ENCODE measurements around the gene AZU1. TPM values are rescaled to one million over a fixed set of nuclear protein-coding genes. Genes with fewer than 3 reads are reported as not detected.

Gene AZU1
- total RNA-seq, 1 experiment from 2014 or later = not detected

GRCh38 chr19:782878-783668 is 44.6 kb upstream of the AZU1 start:
- Histone ChIP-seq H3K9ac (ENCODE audit: low read length) (peak overlapping the region; percentile 55), H2AFZ (ENCODE audit: low read depth, low read length, poor library complexity, severe bottlenecking) (peak overlapping the region; percentile 95), H3K9me2 (ENCODE audit: insufficient read depth) (no peaks in the 10 kb centered on the region), H3K27me3 (ENCODE audit: insufficient read depth, low read length) (no peaks in the 10 kb centered on the region), H3K4me3 (replicated peaks in 1 of 2; ENCODE audit: low read depth in 1 of 2, low read length in 2 of 2) (peak overlapping the region; percentile 27 to 49), H3K9me3 (ENCODE audit: control insufficient read depth in 1 of 2, insufficient read depth in 1 of 2, low read depth in 1 of 2, low read length in 2 of 2) (no peaks in the 10 kb centered on the region), H3K27ac (ENCODE audit: low read depth, low read length) (peak overlapping the region; percentile 65), H3K4me2 (ENCODE audit: low read length) (peak overlapping the region; percentile 93), H3K4me1 (ENCODE audit: control insufficient read depth in 1 of 2, insufficient read depth in 2 of 2, low read length in 2 of 2) (peaks cover 30 to 38% of the 10 kb centered on the region in 2 experiments), H3K36me3 (ENCODE audit: control insufficient read depth in 1 of 2, insufficient read depth in 2 of 2, low read length in 2 of 2) (no peaks in the 10 kb centered on the region), H4K20me1 (ENCODE audit: insufficient read depth) (no peaks in the 10 kb centered on the region), H3K79me2 (ENCODE audit: insufficient read depth, low read length) (no peaks in the 10 kb centered on the region)
- DNase-seq (ENCODE audit: low read depth, low spot score) (no peak), ATAC-seq (no peak)
- TF ChIP-seq SIN3A (IDR thresholded peaks at IDR 0.05; ENCODE audit: low read depth) = no peak
- BruUV-seq (replicated peaks) = no TSS peak
- POLR2A ChIA-PET = no interaction called here
- CTCF ChIA-PET = no interaction called here
- RAD21 ChIA-PET (ENCODE audit: low non-redundant PET in 1 of 2, low total read pairs in 2 of 2, uncharacterized antibody in 2 of 2, unreplicated experiment in 2 of 2) = no interaction called here
- intact Hi-C loops (cut with micrococcal nuclease) = no loop called here

GRCh38 chr19:784541-784940 is 43.1 kb upstream of the AZU1 start:
- ChIA-PET CTCF (no interaction called here), POLR2A (interaction anchor here (0.7 kb wide), 1 partner anchor 12 kb away, joined by 3 read pairs; no protein-coding TSS in a partner anchor), RAD21 (ENCODE audit: low non-redundant PET in 1 of 2, low total read pairs in 2 of 2, uncharacterized antibody in 2 of 2, unreplicated experiment in 2 of 2) (no interaction called here)
- H3K36me3 ChIP-seq (ENCODE audit: control insufficient read depth in 1 of 2, insufficient read depth in 2 of 2, low read length in 2 of 2) = no peaks in the 10 kb centered on the region
- H3K79me2 ChIP-seq (ENCODE audit: insufficient read depth, low read length) = no peaks in the 10 kb centered on the region
- peak overlapping the region; percentile 30; the same call in 1 of the 2 replicates for H3K9ac ChIP-seq (ENCODE audit: low read length)
- H3K4me1 ChIP-seq (ENCODE audit: control insufficient read depth in 1 of 2, insufficient read depth in 2 of 2, low read length in 2 of 2) = peaks cover 30 to 34% of the 10 kb centered on the region in 2 experiments
- peak overlapping the region; percentile 65 for H3K4me2 ChIP-seq (ENCODE audit: low read length)
- intact Hi-C loops (cut with micrococcal nuclease) = no loop called here
- no TSS peak for BruUV-seq (replicated peaks)
- no peaks in the 10 kb centered on the region for H3K9me3 ChIP-seq (ENCODE audit: control insufficient read depth in 1 of 2, insufficient read depth in 1 of 2, low read depth in 1 of 2, low read length in 2 of 2)
- no peaks in the 10 kb centered on the region for H4K20me1 ChIP-seq (ENCODE audit: insufficient read depth)
- H3K9me2 ChIP-seq (ENCODE audit: insufficient read depth) = no peaks in the 10 kb centered on the region
- TF ChIP-seq FOSL1 (IDR thresholded peaks at IDR 0.05; ENCODE audit: low read depth) (no peak), CTCF (IDR thresholded peaks at IDR 0.05 in 2 of 3, conservative IDR thresholded peaks at IDR 0.05 in 1 of 3; ENCODE audit: borderline replicate concordance in 1 of 3, insufficient read depth in 1 of 3, low read depth in 2 of 3, low read length in 2 of 3) (0 out of 6 replicates have a peak, but pooled peaks of 1 of the 3 experiments have one; percentile 7)
- H3K27me3 ChIP-seq (ENCODE audit: insufficient read depth, low read length) = no peaks in the 10 kb centered on the region
- peak overlapping the region in 1 of 2 experiments; percentile 20; a peak in 1 of 4 replicates for H3K4me3 ChIP-seq (replicated peaks in 1 of 2; ENCODE audit: low read depth in 1 of 2, low read length in 2 of 2)
- no peak for DNase-seq (ENCODE audit: low read depth, low spot score)
- H2AFZ ChIP-seq (ENCODE audit: low read depth, low read length, poor library complexity, severe bottlenecking) = no peak overlapping the region
- ATAC-seq = peak; percentile 61
- H3K27ac ChIP-seq (ENCODE audit: low read depth, low read length) = peak overlapping the region; percentile 18; the same call in 1 of the 2 replicates

All from HCT116 (cell line).